ENCODE measurements around the gene CDC45. TPM values are rescaled to one million over a fixed set of nuclear protein-coding genes. Genes with fewer than 3 reads are reported as not detected.

Gene CDC45
- total RNA-seq, 4 donors from 2014 or later: 0.27 TPM; not detected in 3

- DNase-seq: no peak
- ATAC-seq: no peak
- in situ Hi-C loops (cut with MboI; ENCODE audit: low sequenced_read_pairs in 4 of 4): loop anchor here in 1 of 4 donors (25.0 kb wide), 1 partner anchor 517 kb away; no protein-coding TSS in a partner anchor
Observed at GRCh38 chr22:19503869-19504268, 24.1 kb downstream of the CDC45 start.

DNA sequence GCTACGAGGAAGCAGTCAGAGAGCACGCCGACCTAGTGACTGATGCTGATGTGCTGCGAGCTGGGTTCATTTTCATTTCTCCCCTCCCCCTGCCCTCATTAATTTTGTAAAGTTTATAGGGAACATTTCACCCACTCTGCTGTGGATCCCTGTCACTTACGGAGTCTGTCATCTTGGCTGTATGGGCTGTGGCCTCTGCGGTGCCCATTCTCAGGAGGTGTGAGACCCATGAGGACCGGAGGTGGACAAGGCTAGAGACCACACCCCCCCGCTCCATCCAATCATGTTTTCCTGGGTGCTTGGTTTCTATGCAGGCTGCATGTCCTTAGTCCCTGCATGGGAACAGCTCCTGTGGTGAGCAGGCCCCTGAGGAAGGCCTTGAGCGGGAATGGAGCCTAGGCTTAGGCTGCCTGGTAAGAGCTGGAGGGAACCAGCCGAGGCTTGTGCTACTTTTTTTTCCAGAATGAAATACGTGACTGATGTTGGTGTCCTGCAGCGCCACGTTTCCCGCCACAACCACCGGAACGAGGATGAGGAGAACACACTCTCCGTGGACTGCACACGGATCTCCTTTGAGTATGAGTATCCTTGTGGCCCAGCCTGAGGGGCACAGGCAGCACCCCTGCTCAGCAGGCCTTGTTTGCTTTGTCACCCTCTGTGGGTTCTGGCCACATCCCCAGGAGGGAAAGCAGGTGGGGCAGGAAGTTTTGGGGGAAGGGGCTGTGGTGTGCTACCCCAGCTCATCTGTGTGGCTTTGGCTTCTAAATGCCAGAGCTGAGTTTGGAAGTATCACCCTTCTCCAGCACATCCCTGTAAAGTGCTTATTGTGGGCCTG lies 25.4 kb downstream of the CDC45 start:
- DNase-seq (no peak), ATAC-seq (no peak)
- Histone ChIP-seq H3K27me3 (no peaks in the 10 kb centered on the region), H3K9me3 (no peaks in the 10 kb centered on the region), H3K27ac (no peak overlapping the region), H3K4me3 (no peak overlapping the region), H3K4me1 (no peaks in the 10 kb centered on the region), H3K36me3 (no peaks in the 10 kb centered on the region)
- intact Hi-C loops (cut with DNase I; ENCODE audit: low total_unique reads): no loop called here
- TF ChIP-seq POLR2A (IDR thresholded peaks at IDR 0.05): no peak
- TF ChIP-seq, protein P1, sequence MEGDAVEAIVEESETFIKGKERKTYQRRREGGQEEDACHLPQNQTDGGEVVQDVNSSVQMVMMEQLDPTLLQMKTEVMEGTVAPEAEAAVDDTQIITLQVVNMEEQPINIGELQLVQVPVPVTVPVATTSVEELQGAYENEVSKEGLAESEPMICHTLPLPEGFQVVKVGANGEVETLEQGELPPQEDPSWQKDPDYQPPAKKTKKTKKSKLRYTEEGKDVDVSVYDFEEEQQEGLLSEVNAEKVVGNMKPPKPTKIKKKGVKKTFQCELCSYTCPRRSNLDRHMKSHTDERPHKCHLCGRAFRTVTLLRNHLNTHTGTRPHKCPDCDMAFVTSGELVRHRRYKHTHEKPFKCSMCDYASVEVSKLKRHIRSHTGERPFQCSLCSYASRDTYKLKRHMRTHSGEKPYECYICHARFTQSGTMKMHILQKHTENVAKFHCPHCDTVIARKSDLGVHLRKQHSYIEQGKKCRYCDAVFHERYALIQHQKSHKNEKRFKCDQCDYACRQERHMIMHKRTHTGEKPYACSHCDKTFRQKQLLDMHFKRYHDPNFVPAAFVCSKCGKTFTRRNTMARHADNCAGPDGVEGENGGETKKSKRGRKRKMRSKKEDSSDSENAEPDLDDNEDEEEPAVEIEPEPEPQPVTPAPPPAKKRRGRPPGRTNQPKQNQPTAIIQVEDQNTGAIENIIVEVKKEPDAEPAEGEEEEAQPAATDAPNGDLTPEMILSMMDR (IDR thresholded peaks at IDR 0.05 in 4 of 5, conservative IDR thresholded peaks at IDR 0.05 in 1 of 5): no peak
- in situ Hi-C loops (cut with MboI; ENCODE audit: low sequenced_read_pairs in 4 of 4): loop anchor here in 1 of 4 donors (25.0 kb wide), 1 partner anchor 518 kb away; no protein-coding TSS in a partner anchor

More at GRCh38 chr22:19503869-19504268, 24.1 kb downstream of the CDC45 start:
- Histone ChIP-seq H3K27me3 (no peaks in the 10 kb centered on the region), H3K27ac (no peak overlapping the region), H3K4me3 (no peak overlapping the region), H3K36me3 (no peaks in the 10 kb centered on the region), H3K4me1 (no peaks in the 10 kb centered on the region), H3K9me3 (no peaks in the 10 kb centered on the region)
- TF ChIP-seq, protein P1 (IDR thresholded peaks at IDR 0.05 in 4 of 5, conservative IDR thresholded peaks at IDR 0.05 in 1 of 5): no peak
- no peak for TF ChIP-seq POLR2A (IDR thresholded peaks at IDR 0.05)
- intact Hi-C loops (cut with DNase I; ENCODE audit: low total_unique reads): no loop called here

DNA sequence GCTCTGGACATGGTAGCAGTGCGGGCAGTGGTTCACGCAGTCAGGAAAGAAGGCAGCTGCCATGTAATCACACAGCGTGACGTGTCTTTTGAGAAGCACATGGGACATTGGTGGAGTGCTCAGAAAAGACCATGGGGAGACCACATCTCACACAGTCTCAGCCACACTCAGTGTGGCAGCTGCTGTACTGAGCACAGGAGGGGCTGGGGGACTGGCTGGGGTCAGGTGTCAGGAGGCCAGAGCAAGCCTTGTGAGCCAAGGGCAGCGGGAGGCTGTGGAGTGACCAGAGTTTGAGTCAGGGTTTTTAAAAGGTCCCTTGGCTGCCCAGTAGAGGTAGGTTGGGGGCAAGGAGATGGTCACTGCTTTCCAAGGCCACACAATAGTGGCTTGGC lies 26.0 kb downstream of the CDC45 start:
- in situ Hi-C loops (cut with MboI; ENCODE audit: low sequenced_read_pairs in 4 of 4) (loop anchor here in 1 of 4 donors (25.0 kb wide), 1 partner anchor 518 kb away; no protein-coding TSS in a partner anchor), intact Hi-C loops (cut with DNase I; ENCODE audit: low total_unique reads) (no loop called here)
- Histone ChIP-seq H3K4me1 (no peaks in the 10 kb centered on the region), H3K4me3 (no peak overlapping the region), H3K9me3 (no peaks in the 10 kb centered on the region), H3K36me3 (no peaks in the 10 kb centered on the region), H3K27me3 (no peaks in the 10 kb centered on the region), H3K27ac (no peak overlapping the region)
- TF ChIP-seq, protein P1 (IDR thresholded peaks at IDR 0.05 in 4 of 5, conservative IDR thresholded peaks at IDR 0.05 in 1 of 5): no peak
- TF ChIP-seq POLR2A (IDR thresholded peaks at IDR 0.05): no peak
- DNase-seq (no peak), ATAC-seq (no peak)

DNA sequence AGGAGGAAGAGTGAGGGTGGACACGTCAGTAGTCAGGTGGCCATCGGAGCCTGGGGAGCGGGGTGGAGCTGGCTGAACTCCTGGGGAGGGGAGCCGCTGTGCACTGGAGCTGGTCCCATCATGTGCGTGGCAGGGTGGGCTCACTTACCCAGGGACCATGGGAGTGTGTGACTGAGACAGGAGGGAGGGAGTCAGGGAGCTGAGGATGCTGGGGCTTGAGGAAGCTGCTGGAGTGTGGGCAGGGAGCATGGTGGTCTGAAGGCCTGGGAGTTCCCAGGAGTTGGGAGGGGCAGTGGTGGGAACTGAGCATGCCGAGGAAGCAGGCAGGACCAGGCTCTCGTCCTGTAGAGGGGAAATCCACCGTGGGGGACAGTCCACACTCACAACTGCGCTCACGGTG lies 26.5 kb downstream of the CDC45 start:
- TF ChIP-seq, protein P1 (IDR thresholded peaks at IDR 0.05 in 4 of 5, conservative IDR thresholded peaks at IDR 0.05 in 1 of 5): no peak
- TF ChIP-seq POLR2A (IDR thresholded peaks at IDR 0.05): no peak

More for the DNA sequence above, 26.5 kb downstream of the CDC45 start:
- Histone ChIP-seq H3K4me1 (no peaks in the 10 kb centered on the region), H3K27me3 (no peaks in the 10 kb centered on the region), H3K27ac (no peak overlapping the region), H3K4me3 (no peak overlapping the region), H3K9me3 (no peaks in the 10 kb centered on the region), H3K36me3 (no peaks in the 10 kb centered on the region)
- intact Hi-C loops (cut with DNase I; ENCODE audit: low total_unique reads): no loop called here
- in situ Hi-C loops (cut with MboI; ENCODE audit: low sequenced_read_pairs in 4 of 4): loop anchor here in 1 of 4 donors (25.0 kb wide), 1 partner anchor 519 kb away; no protein-coding TSS in a partner anchor
- DNase-seq: no peak
- ATAC-seq: no peak
